Progenitor cell of endocrine pancreas (in vitro differentiated cells): ENCODE measurements around the gene SNTA1. TPM values are rescaled to one million over a fixed set of nuclear protein-coding genes. Genes with fewer than 3 reads are reported as not detected.
"Not testable (repeated sequence)": the region's sequence is repeated elsewhere in the genome, so short reads cannot be mapped to it uniquely, and the experiment has no call there.

Experiments used
- DNase-seq: peaks from one replicate; pipeline ENCODE4 v3.0.0; 2021; ENCODE audit warnings: low spot score; ENCODE audit not compliant: unreplicated experiment
- H3K27ac Mint-ChIP-seq: 2 replicates; pipeline ENCODE4 v1.8.0; 2021; ENCODE audit warnings: mild to moderate bottlenecking, moderate library complexity, mixed read lengths
- H3K27me3 Mint-ChIP-seq: 2 replicates; pipeline ENCODE4 v1.8.0; 2021; ENCODE audit warnings: mixed read lengths
- H3K36me3 Mint-ChIP-seq: 2 replicates; pipeline ENCODE4 v1.8.0; 2022; ENCODE audit warnings: mixed read lengths; ENCODE audit not compliant: insufficient read depth
- H3K4me1 Mint-ChIP-seq: 2 replicates; pipeline ENCODE4 v1.8.0; 2021; ENCODE audit warnings: low read depth, mixed read lengths
- H3K4me3 Mint-ChIP-seq: 2 replicates; pipeline ENCODE4 v1.8.0; 2021; ENCODE audit warnings: low read depth, mild to moderate bottlenecking, moderate library complexity, mixed read lengths
- H3K9me3 Mint-ChIP-seq: 2 replicates; pipeline ENCODE4 v1.8.0; 2021; ENCODE audit warnings: low read depth, mixed read lengths
- total RNA-seq: library from RNA; stranded (reverse); gene quantifications from 2 replicates; pipeline ENCODE4 v1.2.1, GENCODE V29; 2021
- TF ChIP-seq, protein P1 (sequence below): fragments of 200-600 bp; sonication (generic); IDR thresholded peaks from one replicate; pipeline ENCODE4 v1.5.0; 2021; ENCODE audit warnings: antibody characterized with exemption, mild to moderate bottlenecking; ENCODE audit not compliant: unreplicated experiment

The SNTA1 gene
- total RNA-seq, 1 donor from 2014 or later: 5.8 TPM

GRCh38 chr20:33444797-33445560, 1.4 kb upstream of the SNTA1 start:
- Mint-ChIP-seq H3K4me3 (peak overlapping the region; percentile 83), H3K9me3 (peaks cover 4% of the 10 kb centered on the region), H3K36me3 (no peaks in the 10 kb centered on the region), H3K27me3 (peaks cover 51% of the 10 kb centered on the region), H3K4me1 (peaks cover 7% of the 10 kb centered on the region), H3K27ac (peak overlapping the region; percentile 7)
- no peak for DNase-seq
- TF ChIP-seq, protein P1, sequence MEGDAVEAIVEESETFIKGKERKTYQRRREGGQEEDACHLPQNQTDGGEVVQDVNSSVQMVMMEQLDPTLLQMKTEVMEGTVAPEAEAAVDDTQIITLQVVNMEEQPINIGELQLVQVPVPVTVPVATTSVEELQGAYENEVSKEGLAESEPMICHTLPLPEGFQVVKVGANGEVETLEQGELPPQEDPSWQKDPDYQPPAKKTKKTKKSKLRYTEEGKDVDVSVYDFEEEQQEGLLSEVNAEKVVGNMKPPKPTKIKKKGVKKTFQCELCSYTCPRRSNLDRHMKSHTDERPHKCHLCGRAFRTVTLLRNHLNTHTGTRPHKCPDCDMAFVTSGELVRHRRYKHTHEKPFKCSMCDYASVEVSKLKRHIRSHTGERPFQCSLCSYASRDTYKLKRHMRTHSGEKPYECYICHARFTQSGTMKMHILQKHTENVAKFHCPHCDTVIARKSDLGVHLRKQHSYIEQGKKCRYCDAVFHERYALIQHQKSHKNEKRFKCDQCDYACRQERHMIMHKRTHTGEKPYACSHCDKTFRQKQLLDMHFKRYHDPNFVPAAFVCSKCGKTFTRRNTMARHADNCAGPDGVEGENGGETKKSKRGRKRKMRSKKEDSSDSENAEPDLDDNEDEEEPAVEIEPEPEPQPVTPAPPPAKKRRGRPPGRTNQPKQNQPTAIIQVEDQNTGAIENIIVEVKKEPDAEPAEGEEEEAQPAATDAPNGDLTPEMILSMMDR: no peak

GRCh38 chr20:33443006-33443511, 504 bp downstream of the SNTA1 start:
- Mint-ChIP-seq H3K4me3 (peak overlapping the region; percentile 73), H3K27me3 (peaks cover 48% of the 10 kb centered on the region), H3K36me3 (no peaks in the 10 kb centered on the region), H3K4me1 (peaks cover 7% of the 10 kb centered on the region), H3K27ac (peak overlapping the region; percentile 37), H3K9me3 (no peaks in the 10 kb centered on the region)
- DNase-seq: no peak
- TF ChIP-seq, protein P1: no peak

GRCh38 chr20:33442136-33443005, 1.2 kb downstream of the SNTA1 start:
- TF ChIP-seq, protein P1: no peak
- Mint-ChIP-seq H3K9me3 (no peaks in the 10 kb centered on the region), H3K27ac (peak overlapping the region; percentile 37), H3K4me3 (peak overlapping the region; percentile 73), H3K27me3 (peaks cover 48% of the 10 kb centered on the region), H3K36me3 (no peaks in the 10 kb centered on the region), H3K4me1 (peaks cover 7% of the 10 kb centered on the region)
- no peak for DNase-seq

GRCh38 chr20:33441142-33441955, 2.2 kb downstream of the SNTA1 start:
- H3K27me3 Mint-ChIP-seq: peaks cover 43% of the 10 kb centered on the region
- TF ChIP-seq, protein P1: no peak
- peak overlapping the region; percentile 73 for H3K4me3 Mint-ChIP-seq
- no peaks in the 10 kb centered on the region for H3K36me3 Mint-ChIP-seq
- no peaks in the 10 kb centered on the region for H3K9me3 Mint-ChIP-seq
- peaks cover 7% of the 10 kb centered on the region for H3K4me1 Mint-ChIP-seq
- peak overlapping the region; percentile 46 for H3K27ac Mint-ChIP-seq
- DNase-seq: no peak

- H3K9me3 Mint-ChIP-seq, H3K27ac Mint-ChIP-seq, H3K4me3 Mint-ChIP-seq, DNase-seq, H3K36me3 Mint-ChIP-seq, H3K4me1 Mint-ChIP-seq: not testable (repeated sequence)
- H3K27me3 Mint-ChIP-seq: peaks cover 37% of the 10 kb centered on the region
Measured at GRCh38 chr20:33440562-33440961, 3.0 kb downstream of the SNTA1 start.
